Thyroid gland (tissue), 4 donors: ENCODE data around the gene PRLR. TPM values are rescaled to one million over a fixed set of nuclear protein-coding genes. Genes with fewer than 3 reads are reported as not detected.

Experiments
- DNase-seq, 2 donors: peaks; one replicate each; pipeline ENCODE4 v3.0.0-alpha.2; 2019
- H3K27ac ChIP-seq, 3 donors: fragments of 200-600 bp; sonication (generic); 1 replicate in 2 of 3; 2 replicates in 1 of 3; pipeline ENCODE4 v1.5.1; 2016 to 2019; ENCODE audit warnings: mild to moderate bottlenecking in 1 of 3, moderate library complexity in 1 of 3
- H3K27me3 ChIP-seq: fragments of 200-600 bp; sonication (generic); one replicate; pipeline ENCODE4 v1.5.1; 2019
- H3K36me3 ChIP-seq, 2 donors: fragments of 200-600 bp; sonication (generic); one replicate each; pipeline ENCODE4 v1.5.1; 2016 to 2019
- H3K4me1 ChIP-seq, 2 donors: fragments of 200-600 bp; sonication (generic); one replicate each; pipeline ENCODE4 v1.5.1; 2017 to 2019
- H3K4me3 ChIP-seq, 3 donors: fragments of 200-600 bp; sonication (generic); replicated peaks in 1 of 3; 1 replicate in 2 of 3; 2 replicates in 1 of 3; pipeline ENCODE4 v1.5.1; 2016; ENCODE audit warnings: mild to moderate bottlenecking in 1 of 3
- H3K9me3 ChIP-seq: fragments of 200-600 bp; sonication (generic); one replicate; pipeline ENCODE4 v1.5.1; 2017
- POLR2A ChIP-seq, 2 donors: fragments of 450-650 bp; IDR thresholded peaks; one replicate each; pipeline ENCODE4 v1.6.1; 2017; ENCODE audit warnings: antibody characterized with exemption in 2 of 2, mild to moderate bottlenecking in 2 of 2, moderate library complexity in 1 of 2
- WGBS, 2 donors: methylation state at CpG; one replicate each; pipeline ENCODE4 v1.1.5; 2017; 5-methylcytosine and 5-hydroxymethylcytosine counted together
- intact Hi-C: fragments of 100-400 bp; cut with DNase I; formaldehyde crosslinking; loops from one replicate; pipeline ENCODE4 v1.15.1; 2023
- total RNA-seq, 4 donors: library from RNA; depleted of rRNA; stranded (reverse); fragments of >200 nt; gene quantifications; one replicate each; pipeline ENCODE4 v1.2.3, GENCODE V29; 2016
- TF ChIP-seq, protein P1 (sequence below), 6 experiments: fragments of 200-600 bp in 3 of 6; fragments of 450-650 bp in 3 of 6; sonication (generic) in 3 of 6; IDR thresholded peaks; one replicate each; pipeline ENCODE4 v1.5.1; 2016 to 2019; ENCODE audit warnings: antibody characterized with exemption in 6 of 6, mild to moderate bottlenecking in 2 of 6, inconsistent platforms in 1 of 6, moderate library complexity in 1 of 6

The PRLR gene
- total RNA-seq, 4 donors from 2014 or later: 0.20 to 1.7 (median 0.22) TPM; not detected in 1

DNA sequence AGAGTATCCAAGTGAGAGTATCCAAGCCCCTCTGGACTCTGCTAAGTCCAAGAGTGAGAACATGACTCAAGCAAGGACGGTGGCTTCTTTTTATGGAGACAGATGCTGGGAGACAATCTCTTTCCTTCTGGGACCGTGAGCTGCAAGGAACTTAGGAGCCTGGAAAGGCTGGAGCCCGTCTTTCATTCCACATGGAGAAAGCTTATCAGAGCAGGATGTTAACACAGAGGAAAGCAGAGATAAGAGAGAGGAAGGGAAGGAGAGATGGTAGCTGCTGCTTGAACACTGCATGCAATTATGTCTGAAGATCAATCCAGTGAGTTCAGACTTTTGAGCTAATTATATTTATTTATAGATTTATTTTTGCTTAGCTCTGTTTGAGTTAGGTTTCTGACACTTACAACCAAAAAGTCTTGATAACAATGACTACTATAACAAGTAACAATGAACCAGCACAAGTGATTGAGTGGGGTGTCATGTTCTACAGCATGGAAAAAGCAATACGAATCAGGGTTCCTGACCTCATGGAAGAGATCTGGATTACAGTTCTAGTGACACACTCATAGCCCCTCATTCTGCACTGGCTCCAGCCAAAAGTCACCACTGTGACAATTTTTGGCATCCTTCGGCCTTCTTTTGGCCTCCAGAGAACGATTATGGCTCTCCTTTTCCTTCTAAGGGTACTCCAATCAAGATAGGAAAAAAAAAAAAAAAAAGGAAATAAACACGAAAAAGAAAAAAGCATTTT lies 71.5 kb downstream of the PRLR start:
- H3K4me1 ChIP-seq: peaks cover 38 to 44% of the 10 kb centered on the region in 2 donors
- no peak overlapping the region for H3K4me3 ChIP-seq
- intact Hi-C loops: no loop called here
- no peaks in the 10 kb centered on the region for H3K9me3 ChIP-seq
- TF ChIP-seq POLR2A (IDR thresholded peaks at IDR 0.05): no peak
- TF ChIP-seq, protein P1, sequence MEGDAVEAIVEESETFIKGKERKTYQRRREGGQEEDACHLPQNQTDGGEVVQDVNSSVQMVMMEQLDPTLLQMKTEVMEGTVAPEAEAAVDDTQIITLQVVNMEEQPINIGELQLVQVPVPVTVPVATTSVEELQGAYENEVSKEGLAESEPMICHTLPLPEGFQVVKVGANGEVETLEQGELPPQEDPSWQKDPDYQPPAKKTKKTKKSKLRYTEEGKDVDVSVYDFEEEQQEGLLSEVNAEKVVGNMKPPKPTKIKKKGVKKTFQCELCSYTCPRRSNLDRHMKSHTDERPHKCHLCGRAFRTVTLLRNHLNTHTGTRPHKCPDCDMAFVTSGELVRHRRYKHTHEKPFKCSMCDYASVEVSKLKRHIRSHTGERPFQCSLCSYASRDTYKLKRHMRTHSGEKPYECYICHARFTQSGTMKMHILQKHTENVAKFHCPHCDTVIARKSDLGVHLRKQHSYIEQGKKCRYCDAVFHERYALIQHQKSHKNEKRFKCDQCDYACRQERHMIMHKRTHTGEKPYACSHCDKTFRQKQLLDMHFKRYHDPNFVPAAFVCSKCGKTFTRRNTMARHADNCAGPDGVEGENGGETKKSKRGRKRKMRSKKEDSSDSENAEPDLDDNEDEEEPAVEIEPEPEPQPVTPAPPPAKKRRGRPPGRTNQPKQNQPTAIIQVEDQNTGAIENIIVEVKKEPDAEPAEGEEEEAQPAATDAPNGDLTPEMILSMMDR (IDR thresholded peaks at IDR 0.05): no peak
- 35 to 38% methylated on average over 7 of the region's 7 CpGs for WGBS, 2 donors
- no peak for DNase-seq
- H3K36me3 ChIP-seq: no peaks in the 10 kb centered on the region
- H3K27ac ChIP-seq: peak overlapping the region; percentile 87 to 94 (median 90)
- no peaks in the 10 kb centered on the region for H3K27me3 ChIP-seq

DNA sequence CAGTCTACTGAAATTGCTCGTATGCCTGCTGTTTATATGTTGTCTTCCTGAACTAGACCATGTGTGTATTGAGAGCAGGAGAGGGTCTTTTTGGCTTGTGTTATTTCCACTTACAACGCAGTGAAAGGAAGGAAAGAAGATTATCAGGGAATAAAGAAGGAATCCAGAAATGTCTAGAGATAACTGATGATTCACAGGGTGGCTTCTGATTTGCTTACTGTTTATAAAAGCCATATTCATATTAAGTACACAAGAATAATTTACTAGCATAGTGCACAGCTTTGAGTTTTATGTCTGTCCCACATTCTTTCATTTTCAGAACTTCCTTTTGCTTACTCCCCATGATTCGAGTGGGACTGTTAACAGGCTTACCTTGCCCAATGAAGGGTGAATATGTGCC lies 72.1 kb downstream of the PRLR start:
- no peaks in the 10 kb centered on the region for H3K9me3 ChIP-seq
- intact Hi-C loops: no loop called here
- WGBS, 2 donors: 73 to 76% methylated on average over 3 of the region's 3 CpGs
- H3K36me3 ChIP-seq: no peaks in the 10 kb centered on the region
- H3K4me1 ChIP-seq: peaks cover 38 to 44% of the 10 kb centered on the region in 2 donors
- H3K4me3 ChIP-seq: no peak overlapping the region
- H3K27ac ChIP-seq: peak overlapping the region; percentile 87 to 94 (median 90)
- no peak for TF ChIP-seq POLR2A (IDR thresholded peaks at IDR 0.05)
- TF ChIP-seq, protein P1 (IDR thresholded peaks at IDR 0.05): no peak
- H3K27me3 ChIP-seq: no peaks in the 10 kb centered on the region
- DNase-seq: no peak

DNA sequence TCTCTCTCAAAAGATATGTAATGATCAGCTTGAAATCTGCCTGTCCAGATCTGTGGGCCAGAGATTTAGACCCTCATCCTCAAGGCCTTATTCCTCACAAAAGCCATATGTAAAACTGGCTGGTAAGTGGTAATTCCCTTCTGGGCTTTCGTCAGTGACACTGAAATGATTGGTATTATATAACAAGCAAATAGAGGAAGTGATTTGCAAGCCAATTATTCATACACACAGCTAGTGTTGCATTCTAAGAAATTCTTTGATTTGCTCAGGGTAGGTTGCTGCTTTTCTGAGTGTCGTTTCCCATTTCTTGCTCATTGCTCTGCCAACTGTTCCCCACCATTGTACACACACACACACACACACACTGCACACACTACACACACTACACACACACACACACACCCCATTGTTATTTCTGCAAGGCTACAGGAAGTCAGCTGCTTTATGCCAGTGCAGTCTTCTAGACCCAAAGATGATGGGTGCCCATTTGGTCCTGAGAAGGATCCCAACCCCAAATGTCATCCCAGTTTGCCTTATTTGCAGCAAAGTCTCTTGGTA lies 76.8 kb downstream of the PRLR start:
- H3K27me3 ChIP-seq: no peaks in the 10 kb centered on the region
- TF ChIP-seq, protein P1 (IDR thresholded peaks at IDR 0.05): no peak
- no peak for TF ChIP-seq POLR2A (IDR thresholded peaks at IDR 0.05)
- no peaks in the 10 kb centered on the region for H3K9me3 ChIP-seq
- intact Hi-C loops: no loop called here
- H3K4me1 ChIP-seq: peaks cover 1 to 4% of the 10 kb centered on the region in 2 donors
- no peak overlapping the region for H3K27ac ChIP-seq
- H3K36me3 ChIP-seq: no peaks in the 10 kb centered on the region
- no peak overlapping the region for H3K4me3 ChIP-seq
- DNase-seq: no peak
- WGBS, 2 donors: 70 to 91% methylated on average over 2 of the region's 2 CpGs

DNA sequence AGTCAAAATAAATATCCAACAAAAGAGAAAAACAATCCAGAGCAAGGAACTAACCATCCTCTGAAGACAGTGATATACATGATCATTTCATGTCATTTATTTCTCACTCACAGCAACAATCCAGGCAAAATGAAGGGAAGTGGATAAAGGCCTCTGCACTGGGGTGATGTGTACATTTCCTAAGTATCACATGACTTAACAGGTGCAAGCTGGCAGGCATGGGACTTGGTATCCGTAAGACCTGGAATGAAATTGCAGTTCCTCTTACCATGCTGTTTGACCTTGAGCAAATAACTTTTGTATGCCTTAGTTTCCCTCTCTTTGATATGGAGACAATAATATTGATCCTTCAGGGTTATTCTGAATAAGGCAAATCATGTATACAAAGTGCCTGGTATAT lies 77.6 kb downstream of the PRLR start:
- TF ChIP-seq, protein P1 (IDR thresholded peaks at IDR 0.05): no peak
- no peak for TF ChIP-seq POLR2A (IDR thresholded peaks at IDR 0.05)
- Histone ChIP-seq H3K4me3 (no peak overlapping the region), H3K9me3 (no peaks in the 10 kb centered on the region), H3K36me3 (no peaks in the 10 kb centered on the region), H3K4me1 (no peaks in the 10 kb centered on the region), H3K27me3 (no peaks in the 10 kb centered on the region), H3K27ac (no peak overlapping the region)
- intact Hi-C loops: no loop called here
- DNase-seq: no peak
- 92 to 95% methylated on average over 1 of the region's 1 CpG for WGBS, 2 donors
